T-helper 17 cell (primary cell): ENCODE measurements around the gene AP1M2. TPM values are rescaled to one million over a fixed set of nuclear protein-coding genes. Genes with fewer than 3 reads are reported as not detected.

Experiments
- ATAC-seq: fragments of 150-1000 bp; cut with Tn5 transposase; 2 replicates; pipeline ENCODE4 v1.10.0; 2021; ENCODE audit warnings: mild to moderate bottlenecking, moderate library complexity
- DNase-seq, 3 donors: peaks; one replicate each; pipeline versions ENCODE4 v3.0.0 to v3.0.0-alpha.2; 2020 to 2021
- H3K9me3 ChIP-seq: one replicate; pipeline ENCODE4 v1.7.0; 2013; ENCODE audit warnings: low read length, mild to moderate bottlenecking; ENCODE audit not compliant: control insufficient read depth, poor library complexity, severe bottlenecking
- H3K27ac Mint-ChIP-seq: one replicate; pipeline ENCODE4 v1.8.0; 2022; ENCODE audit warnings: mild to moderate bottlenecking, moderate library complexity, mixed read lengths
- H3K27me3 Mint-ChIP-seq: one replicate; pipeline ENCODE4 v1.8.0; 2022; ENCODE audit warnings: mixed read lengths
- H3K36me3 Mint-ChIP-seq: one replicate; pipeline ENCODE4 v1.8.0; 2022; ENCODE audit warnings: low read depth, mixed read lengths
- H3K4me1 Mint-ChIP-seq: one replicate; pipeline ENCODE4 v1.8.0; 2022; ENCODE audit warnings: mild to moderate bottlenecking, mixed read lengths
- H3K4me3 Mint-ChIP-seq: one replicate; pipeline ENCODE4 v1.8.0; 2022; ENCODE audit warnings: mild to moderate bottlenecking, moderate library complexity, mixed read lengths
- total RNA-seq, 4 donors: library from RNA in 2 of 4; stranded (reverse) in 2 of 4; gene quantifications; one replicate each; pipeline ENCODE4 v1.2.3 and lab custom pipeline; 2022 to 2026

Gene AP1M2
- total RNA-seq, 2 donors from 2014 or later = 2.0 TPM; not detected in 1

- peak overlapping the region; percentile 99 for H3K4me3 Mint-ChIP-seq
- peaks cover 36% of the 10 kb centered on the region for H3K4me1 Mint-ChIP-seq
- ATAC-seq = no peak
- H3K27ac Mint-ChIP-seq = peak overlapping the region; percentile 99
- H3K9me3 ChIP-seq = no peaks in the 10 kb centered on the region
- peaks cover 6% of the 10 kb centered on the region for H3K36me3 Mint-ChIP-seq
- H3K27me3 Mint-ChIP-seq = no peaks in the 10 kb centered on the region
- no peak for DNase-seq
Observed at GRCh38 chr19:10566658-10567410, 20.3 kb downstream of the AP1M2 start.

GRCh38 chr19:10566408-10566657, 20.8 kb downstream of the AP1M2 start:
- Mint-ChIP-seq H3K27ac (peak overlapping the region; percentile 99), H3K36me3 (peaks cover 6% of the 10 kb centered on the region), H3K27me3 (no peaks in the 10 kb centered on the region), H3K4me3 (peak overlapping the region; percentile 99), H3K4me1 (peaks cover 36% of the 10 kb centered on the region)
- ATAC-seq (no peak), DNase-seq (no peak)
- H3K9me3 ChIP-seq = no peaks in the 10 kb centered on the region

GRCh38 chr19:10565567-10566407, 21.3 kb downstream of the AP1M2 start, which contains the start of gene KRI1:
Gene KRI1 (minus strand): TSS chr19:10566010. CDS start chr19:10565999, 11 bp downstream.
- ATAC-seq = peak; percentile 63
- no peaks in the 10 kb centered on the region for H3K27me3 Mint-ChIP-seq
- peak within 1 kb of the TSS; percentile 99 for H3K4me3 Mint-ChIP-seq
- H3K36me3 Mint-ChIP-seq = peaks cover 6% of the 10 kb centered on the region
- H3K9me3 ChIP-seq = no peaks in the 10 kb centered on the region
- H3K4me1 Mint-ChIP-seq = peaks cover 36% of the 10 kb centered on the region
- DNase-seq = peak; percentile 99 to 100 (median 99)
- peak within 1 kb of the TSS; percentile 99 for H3K27ac Mint-ChIP-seq

GRCh38 chr19:10565028-10565566, 22.0 kb downstream of the AP1M2 start:
- no peaks in the 10 kb centered on the region for H3K9me3 ChIP-seq
- no peak for ATAC-seq
- H3K27me3 Mint-ChIP-seq = no peaks in the 10 kb centered on the region
- peak in 2 of 3 donors; percentile 32 for DNase-seq
- H3K36me3 Mint-ChIP-seq = peaks cover 6% of the 10 kb centered on the region
- peaks cover 36% of the 10 kb centered on the region for H3K4me1 Mint-ChIP-seq
- peak overlapping the region; percentile 99 for H3K27ac Mint-ChIP-seq
- peak overlapping the region; percentile 99 for H3K4me3 Mint-ChIP-seq

DNA sequence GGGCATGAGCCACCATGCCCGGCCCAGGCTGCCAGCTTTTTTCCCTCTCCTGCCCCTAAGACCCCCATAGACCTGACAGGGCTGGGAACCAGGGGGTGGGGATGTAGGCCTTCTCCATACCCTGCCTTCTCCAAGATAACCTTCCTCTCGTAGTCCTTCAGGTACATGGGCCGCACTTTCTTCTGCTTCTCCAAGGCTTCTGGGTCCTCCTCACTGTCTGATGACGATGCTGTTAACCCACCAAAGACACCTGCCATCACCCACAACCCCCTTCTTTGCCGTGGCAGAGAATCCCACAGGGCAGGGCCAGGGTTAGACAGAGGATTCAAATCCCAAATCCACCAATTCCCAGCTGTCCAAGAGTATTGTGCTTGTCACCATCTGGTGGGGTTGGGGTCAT, 24.5 kb downstream of the AP1M2 start:
- no peak overlapping the region for H3K4me3 Mint-ChIP-seq
- H3K9me3 ChIP-seq = no peaks in the 10 kb centered on the region
- DNase-seq (no peak), ATAC-seq (no peak)
- peak overlapping the region; percentile 63 for H3K27ac Mint-ChIP-seq
- H3K4me1 Mint-ChIP-seq = peaks cover 29% of the 10 kb centered on the region
- peaks cover 8% of the 10 kb centered on the region for H3K36me3 Mint-ChIP-seq
- no peaks in the 10 kb centered on the region for H3K27me3 Mint-ChIP-seq

- Mint-ChIP-seq H3K36me3 (peaks cover 2% of the 10 kb centered on the region), H3K4me3 (no peak overlapping the region), H3K4me1 (peaks cover 12% of the 10 kb centered on the region), H3K27ac (no peak overlapping the region), H3K27me3 (no peaks in the 10 kb centered on the region)
- no peaks in the 10 kb centered on the region for H3K9me3 ChIP-seq
- ATAC-seq = no peak
- DNase-seq = no peak
Observed at GRCh38 chr19:10560154-10560553, 27.0 kb downstream of the AP1M2 start.

DNA sequence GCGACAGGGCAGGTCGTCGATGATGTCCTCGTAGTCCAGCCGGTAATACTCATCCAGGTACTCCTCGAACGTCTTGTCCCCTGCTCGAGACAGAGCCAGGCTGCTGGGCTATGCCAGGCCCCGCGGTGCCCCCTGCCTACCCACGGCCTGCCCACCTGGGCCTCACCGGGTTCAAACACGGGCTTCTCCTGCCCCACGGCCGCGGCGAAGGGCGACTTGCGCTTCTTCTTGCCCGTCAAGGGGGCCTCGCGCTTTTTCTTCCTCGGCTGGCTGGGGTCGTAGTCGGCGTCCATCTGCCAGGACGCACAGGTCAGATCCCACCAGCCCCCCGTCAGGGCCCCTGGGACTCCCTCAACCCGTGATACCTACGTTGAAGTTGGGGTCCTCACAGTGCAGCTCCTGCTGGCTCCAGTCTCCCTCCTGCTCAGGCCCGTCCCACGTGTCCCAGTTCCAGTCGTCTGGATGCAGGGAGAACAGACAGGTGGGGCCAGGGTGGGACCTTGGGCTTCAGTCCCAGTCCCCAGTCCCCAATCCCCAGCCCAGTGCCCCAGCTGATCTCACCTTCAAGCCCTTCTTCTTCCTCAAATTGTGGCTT, 29.4 kb downstream of the AP1M2 start:
- H3K27me3 Mint-ChIP-seq = no peaks in the 10 kb centered on the region
- peaks cover 19% of the 10 kb centered on the region for H3K4me1 Mint-ChIP-seq
- no peak overlapping the region for H3K27ac Mint-ChIP-seq
- H3K4me3 Mint-ChIP-seq = no peak overlapping the region
- H3K9me3 ChIP-seq = no peaks in the 10 kb centered on the region
- ATAC-seq (no peak), DNase-seq (no peak)
- peaks cover 2% of the 10 kb centered on the region for H3K36me3 Mint-ChIP-seq

DNA sequence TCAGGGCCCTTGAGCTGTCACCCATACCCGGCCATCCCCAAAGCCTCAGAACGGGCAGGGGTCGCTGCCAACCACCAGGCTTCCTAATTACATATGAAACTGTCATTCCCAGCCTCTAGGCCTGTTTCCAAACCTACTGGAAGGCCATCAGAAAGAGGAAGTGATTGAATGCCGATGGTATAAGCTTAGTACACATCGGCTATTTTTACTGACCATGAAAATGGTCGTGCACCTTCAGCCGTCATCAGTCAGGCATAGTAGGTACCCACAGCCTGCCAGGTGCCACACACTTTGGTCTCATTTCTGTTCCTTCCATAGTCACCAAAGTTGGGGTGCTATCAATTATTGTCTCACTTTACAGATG, 31.5 kb downstream of the AP1M2 start:
- Mint-ChIP-seq H3K27me3 (no peaks in the 10 kb centered on the region), H3K36me3 (peaks cover 2% of the 10 kb centered on the region), H3K4me3 (peak overlapping the region; percentile 28), H3K27ac (peak overlapping the region; percentile 37), H3K4me1 (peaks cover 20% of the 10 kb centered on the region)
- no peak for ATAC-seq
- DNase-seq = no peak
- H3K9me3 ChIP-seq = no peaks in the 10 kb centered on the region

- H3K36me3 Mint-ChIP-seq = peaks cover 2% of the 10 kb centered on the region
- peak overlapping the region; percentile 82 for H3K4me3 Mint-ChIP-seq
- peak overlapping the region; percentile 89 for H3K27ac Mint-ChIP-seq
- H3K9me3 ChIP-seq = no peaks in the 10 kb centered on the region
- ATAC-seq = no peak
- DNase-seq = no peak
- H3K4me1 Mint-ChIP-seq = peaks cover 20% of the 10 kb centered on the region
- no peaks in the 10 kb centered on the region for H3K27me3 Mint-ChIP-seq
Observed at GRCh38 chr19:10554760-10555609, 32.1 kb downstream of the AP1M2 start.

DNA sequence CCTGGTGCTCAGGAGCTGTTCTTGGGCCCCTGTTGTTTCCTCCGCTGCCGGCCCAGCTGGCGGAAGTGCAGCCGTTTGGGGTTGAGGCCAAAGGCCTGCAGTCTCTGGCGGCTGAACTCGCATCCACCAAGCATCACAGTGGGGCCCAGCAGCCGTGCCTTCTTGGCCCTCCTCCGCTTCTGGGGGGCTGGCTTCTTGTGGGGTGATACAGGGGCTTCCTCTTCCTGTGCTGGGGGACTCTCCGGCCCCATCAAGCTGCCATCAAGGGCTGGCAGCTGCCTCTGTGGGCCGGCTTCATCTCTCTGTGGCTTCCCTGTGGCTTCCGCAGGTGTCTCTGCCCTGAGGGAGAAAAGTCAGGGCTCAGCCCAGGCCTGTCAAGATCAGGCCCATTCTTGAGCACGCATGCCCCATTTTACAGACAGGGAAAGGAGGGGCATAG, 33.1 kb downstream of the AP1M2 start:
- peaks cover 2% of the 10 kb centered on the region for H3K36me3 Mint-ChIP-seq
- H3K4me3 Mint-ChIP-seq = peak overlapping the region; percentile 82
- peaks cover 20% of the 10 kb centered on the region for H3K4me1 Mint-ChIP-seq
- peak; percentile 89 for ATAC-seq
- peak; percentile 28 to 45 (median 43) for DNase-seq
- peak overlapping the region; percentile 89 for H3K27ac Mint-ChIP-seq
- no peaks in the 10 kb centered on the region for H3K9me3 ChIP-seq
- H3K27me3 Mint-ChIP-seq = no peaks in the 10 kb centered on the region

DNA sequence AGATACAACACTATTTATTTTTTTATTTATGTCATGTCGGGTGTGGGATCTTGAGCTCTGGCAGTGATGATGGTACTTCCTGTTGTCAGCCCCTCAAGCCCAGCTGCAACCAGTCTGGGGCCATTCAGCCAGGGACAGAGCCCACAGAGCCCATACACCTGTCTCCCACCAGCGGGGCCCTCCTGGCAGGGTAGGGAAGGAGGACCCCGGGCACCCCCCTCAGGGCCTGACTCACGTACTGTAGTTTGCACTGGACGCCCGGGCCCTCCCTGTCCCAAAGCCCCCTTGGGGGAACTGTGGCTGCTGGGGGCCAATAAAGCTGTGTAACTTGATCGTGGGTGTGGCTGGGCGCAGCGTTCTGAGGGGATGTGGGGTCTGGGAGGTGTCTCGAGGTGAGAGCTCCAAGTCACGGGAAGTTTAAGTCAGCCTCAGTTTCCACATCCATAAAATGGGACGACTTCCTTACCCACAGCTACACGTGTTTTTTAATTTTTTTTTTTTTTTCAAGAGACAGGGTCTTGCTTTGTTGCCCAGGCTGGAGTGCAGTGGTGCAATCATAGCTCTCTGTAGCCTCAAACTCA, 33.9 kb downstream of the AP1M2 start:
- Mint-ChIP-seq H3K36me3 (peaks cover 2% of the 10 kb centered on the region), H3K27ac (peak overlapping the region; percentile 89), H3K4me1 (peaks cover 20% of the 10 kb centered on the region), H3K4me3 (peak overlapping the region; percentile 82), H3K27me3 (no peaks in the 10 kb centered on the region)
- H3K9me3 ChIP-seq = no peaks in the 10 kb centered on the region
- DNase-seq (no peak), ATAC-seq (no peak)

DNA sequence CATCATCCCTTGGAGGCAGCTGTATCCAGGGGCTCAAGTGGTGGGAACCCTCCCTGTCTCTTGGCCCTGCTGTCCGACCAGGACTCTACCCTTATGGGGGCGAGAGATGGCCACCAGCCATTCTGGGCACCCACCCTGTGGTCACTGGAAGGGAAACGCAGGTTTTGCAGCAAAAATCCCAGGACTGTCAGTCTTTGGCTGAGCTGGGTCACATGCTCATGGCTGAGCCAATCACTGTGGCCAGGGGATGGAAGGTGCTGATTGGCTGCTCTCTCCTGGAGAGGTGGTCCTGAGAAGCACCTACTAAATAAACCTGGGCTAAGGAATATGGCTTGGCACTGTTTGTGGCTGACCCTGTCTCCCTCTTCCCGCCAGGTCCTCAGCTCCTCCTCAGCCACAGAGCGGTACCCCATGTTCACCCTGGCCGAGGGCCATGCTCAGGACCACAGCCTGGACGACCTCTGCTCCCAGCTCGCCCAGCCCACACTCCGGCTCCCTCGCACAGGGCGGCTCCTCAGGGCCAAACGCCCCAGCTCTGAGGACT, 34.5 kb downstream of the AP1M2 start:
- peak overlapping the region; percentile 62 for H3K4me3 Mint-ChIP-seq
- H3K4me1 Mint-ChIP-seq = peaks cover 20% of the 10 kb centered on the region
- DNase-seq (no peak), ATAC-seq (no peak)
- H3K27me3 Mint-ChIP-seq = no peaks in the 10 kb centered on the region
- no peaks in the 10 kb centered on the region for H3K9me3 ChIP-seq
- H3K27ac Mint-ChIP-seq = peak overlapping the region; percentile 89
- H3K36me3 Mint-ChIP-seq = no peaks in the 10 kb centered on the region
